Stimulated activated CD8-positive, alpha-beta memory T cell treated with anti-CD3 and anti-CD28 coated beads, Interleukin-12 subunit alpha, Interleukin-12 subunit beta, amount 100 ng/mL, for 4 hours (primary cell): ENCODE results near the gene CYB5A.
"Not testable (repeated sequence)": the region's sequence is repeated elsewhere in the genome, so short reads cannot be mapped to it uniquely, and the experiment has no call there.

Source experiments
- DNase-seq: peaks from one replicate; pipeline ENCODE4 v3.0.0-alpha.2; 2020; ENCODE audit warnings: low read depth

Gene CYB5A

DNA sequence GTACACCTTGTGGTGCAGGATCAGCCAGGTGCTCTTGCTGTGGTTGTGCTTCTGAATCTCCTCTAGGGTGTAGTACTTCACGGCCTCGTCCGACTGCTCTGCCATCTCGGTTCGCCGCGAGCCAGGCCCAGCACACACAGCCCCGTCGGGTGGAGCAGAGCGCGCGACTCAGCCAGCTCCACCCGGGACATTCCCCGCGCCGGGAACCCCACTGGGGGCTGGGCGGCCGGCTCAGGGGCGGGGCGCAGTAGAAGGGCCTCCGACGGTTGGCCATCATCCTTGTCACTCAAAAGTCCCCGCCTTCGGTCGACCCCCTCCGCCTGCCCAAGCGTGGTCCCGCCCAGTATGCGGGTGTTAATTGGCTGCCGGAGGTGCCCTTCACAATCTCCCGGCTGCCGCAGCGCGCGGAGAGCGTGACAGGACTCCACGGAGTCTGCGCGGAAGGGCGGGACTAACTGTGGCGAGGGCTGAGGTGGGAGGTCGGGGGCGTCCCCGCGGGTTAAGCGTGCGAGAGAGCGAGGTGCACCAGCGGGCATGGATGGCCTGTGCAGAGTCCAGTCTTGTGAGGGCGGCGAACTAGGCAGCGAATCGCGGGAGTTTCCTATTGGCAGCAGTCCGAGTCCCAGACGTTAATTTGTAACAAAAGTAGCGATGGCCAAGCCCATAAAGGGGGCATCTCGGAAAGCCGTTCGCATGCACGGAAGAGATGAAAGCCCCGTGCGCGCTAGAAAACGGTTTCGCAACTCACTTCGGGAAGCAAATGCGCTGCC, at the start of gene CYB5A:
CYB5A (minus strand) TSS at position 193 of the 770 bp plus-strand sequence; CDS start at position 105, 88 bp downstream.
- DNase-seq, result peak; percentile 99

- DNase-seq, result no peak
Measured at GRCh38 chr18:74337912-74338309, 46.1 kb upstream of the CYB5A start.

GRCh38 chr18:74337155-74337911, 45.6 kb upstream of the CYB5A start:
- DNase-seq, result no peak

DNA sequence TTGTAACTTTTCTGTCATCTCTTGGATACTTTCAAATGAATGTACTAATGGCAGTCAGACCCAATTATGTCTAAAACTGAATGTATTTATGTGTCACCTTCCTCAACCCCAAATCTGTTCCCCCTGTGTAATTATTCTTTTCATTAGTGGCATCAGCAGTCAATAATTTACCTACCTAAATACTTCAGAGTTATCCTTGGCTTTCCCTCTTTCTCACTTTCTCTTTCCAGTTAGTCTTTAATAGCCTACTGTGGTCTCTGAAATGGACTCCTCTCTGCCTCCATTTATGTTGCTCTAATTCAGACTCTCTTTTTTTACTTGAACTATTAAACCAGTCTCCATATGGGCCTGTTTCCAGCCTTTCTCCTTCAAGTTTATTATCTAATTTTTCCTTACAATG, 44.9 kb upstream of the CYB5A start:
- DNase-seq, result no peak

GRCh38 chr18:74334242-74334893, 42.6 kb upstream of the CYB5A start:
- DNase-seq, result no peak

- no peak for DNase-seq
Measured at GRCh38 chr18:74333091-74333490, 41.3 kb upstream of the CYB5A start.

GRCh38 chr18:74331404-74331803, 39.6 kb upstream of the CYB5A start:
- no peak for DNase-seq

DNA sequence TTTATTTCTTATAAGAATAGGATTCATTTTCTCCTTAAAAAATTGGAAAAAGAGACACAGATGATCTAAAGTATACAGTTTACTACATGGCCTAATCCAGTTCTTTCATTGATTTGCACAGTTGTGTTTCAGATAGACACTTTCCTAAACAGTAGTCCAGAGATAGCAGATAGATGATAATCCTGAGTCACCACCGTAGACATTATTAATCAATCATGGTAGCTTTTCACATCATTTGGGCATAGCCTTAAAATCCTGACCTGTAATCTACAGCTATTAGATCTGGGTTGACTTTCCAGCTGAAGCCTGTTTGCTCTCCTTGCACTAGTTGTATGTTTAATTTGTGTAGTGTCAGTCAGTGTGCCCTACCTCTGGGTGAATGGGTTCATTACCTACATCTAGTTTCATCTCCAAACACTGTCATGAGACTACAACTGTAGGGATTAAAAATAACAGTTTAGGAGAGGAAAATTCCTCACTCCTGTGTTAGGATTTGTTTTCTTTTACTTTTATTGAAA, 38.0 kb upstream of the CYB5A start:
- no peak for DNase-seq

- no peak for DNase-seq
Measured at GRCh38 chr18:74328206-74328605, 36.4 kb upstream of the CYB5A start.

DNA sequence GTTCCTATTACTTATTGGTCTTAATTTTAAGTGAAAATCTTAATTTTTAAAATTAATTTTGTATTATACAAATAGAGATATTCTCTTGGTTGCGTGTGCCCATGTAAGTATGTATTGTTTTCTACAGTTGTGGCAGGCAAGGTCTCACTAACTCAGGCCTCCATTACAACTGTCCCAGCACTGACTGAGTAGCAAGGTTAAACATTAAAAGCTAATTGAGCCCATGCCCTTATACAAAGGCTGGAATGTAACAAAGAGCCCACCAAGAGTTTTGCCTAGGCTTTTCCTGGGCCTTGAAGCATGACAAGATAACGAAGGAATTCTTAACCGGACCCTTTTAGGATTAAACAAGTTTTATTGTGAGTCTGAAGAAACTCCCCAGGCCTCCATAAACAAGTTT, 35.0 kb upstream of the CYB5A start:
- DNase-seq, result not testable (repeated sequence)

DNA sequence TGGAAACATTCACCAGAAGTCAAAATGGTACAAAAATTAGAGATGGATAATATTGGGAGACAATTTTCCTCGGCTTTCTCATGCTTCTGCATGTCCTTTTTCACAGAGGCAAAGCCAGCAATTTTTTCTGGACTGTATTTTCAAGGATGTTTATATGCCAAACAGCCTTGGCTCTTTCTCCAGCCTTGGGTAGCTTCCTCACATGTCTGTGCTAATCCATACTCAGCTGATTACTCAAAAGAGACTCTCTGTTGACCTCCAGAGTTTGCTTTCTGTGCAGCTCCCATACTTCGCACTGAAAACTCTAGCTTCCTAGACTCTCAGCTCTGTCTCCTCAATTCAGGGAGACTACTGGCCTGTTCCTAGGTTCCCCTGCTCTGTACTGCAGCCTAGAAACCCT, 34.5 kb upstream of the CYB5A start:
- DNase-seq, result no peak

DNA sequence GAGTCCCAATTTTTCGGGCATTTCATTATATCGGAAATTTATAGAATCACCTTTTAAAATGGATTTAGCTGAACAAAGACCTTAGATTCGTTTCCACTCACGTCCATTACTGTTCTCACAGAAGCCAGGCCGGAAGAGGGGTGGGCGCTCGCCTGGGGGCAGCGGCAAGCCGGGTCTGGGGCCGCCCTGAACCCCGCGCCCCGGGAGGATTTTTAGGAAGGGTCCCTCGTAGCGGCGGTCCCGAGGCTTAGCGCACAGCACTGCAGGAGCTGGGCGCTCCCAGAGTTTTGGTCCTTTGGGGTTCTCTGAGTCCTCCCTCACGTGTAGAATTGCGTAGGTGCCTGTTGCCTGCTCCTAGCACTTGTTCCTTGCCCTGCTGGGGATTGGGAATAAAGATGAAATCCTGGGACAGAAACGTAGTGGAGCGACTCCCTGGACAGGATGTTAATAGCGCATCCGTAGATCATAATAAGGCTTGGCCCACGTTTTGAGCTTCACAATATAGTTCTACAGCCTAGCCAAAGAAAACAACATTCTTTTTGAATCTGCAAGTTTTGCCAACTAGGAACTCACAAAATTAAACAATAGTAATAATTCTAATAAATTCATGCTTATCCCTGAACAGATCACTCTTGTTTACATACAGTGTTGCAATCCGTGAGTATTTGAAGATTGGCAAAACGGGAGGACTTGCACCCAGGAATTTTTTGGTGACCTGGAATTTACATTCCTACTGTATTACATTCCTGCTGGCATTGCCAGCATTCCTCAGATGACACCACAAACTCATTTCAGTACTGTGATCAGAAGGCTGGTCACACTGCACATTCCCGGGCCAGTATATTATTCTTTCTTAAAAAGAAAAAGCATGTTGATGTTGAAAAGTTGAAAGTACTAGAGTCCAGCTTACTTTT, 24.8 kb upstream of the CYB5A start:
- DNase-seq, result no peak

DNA sequence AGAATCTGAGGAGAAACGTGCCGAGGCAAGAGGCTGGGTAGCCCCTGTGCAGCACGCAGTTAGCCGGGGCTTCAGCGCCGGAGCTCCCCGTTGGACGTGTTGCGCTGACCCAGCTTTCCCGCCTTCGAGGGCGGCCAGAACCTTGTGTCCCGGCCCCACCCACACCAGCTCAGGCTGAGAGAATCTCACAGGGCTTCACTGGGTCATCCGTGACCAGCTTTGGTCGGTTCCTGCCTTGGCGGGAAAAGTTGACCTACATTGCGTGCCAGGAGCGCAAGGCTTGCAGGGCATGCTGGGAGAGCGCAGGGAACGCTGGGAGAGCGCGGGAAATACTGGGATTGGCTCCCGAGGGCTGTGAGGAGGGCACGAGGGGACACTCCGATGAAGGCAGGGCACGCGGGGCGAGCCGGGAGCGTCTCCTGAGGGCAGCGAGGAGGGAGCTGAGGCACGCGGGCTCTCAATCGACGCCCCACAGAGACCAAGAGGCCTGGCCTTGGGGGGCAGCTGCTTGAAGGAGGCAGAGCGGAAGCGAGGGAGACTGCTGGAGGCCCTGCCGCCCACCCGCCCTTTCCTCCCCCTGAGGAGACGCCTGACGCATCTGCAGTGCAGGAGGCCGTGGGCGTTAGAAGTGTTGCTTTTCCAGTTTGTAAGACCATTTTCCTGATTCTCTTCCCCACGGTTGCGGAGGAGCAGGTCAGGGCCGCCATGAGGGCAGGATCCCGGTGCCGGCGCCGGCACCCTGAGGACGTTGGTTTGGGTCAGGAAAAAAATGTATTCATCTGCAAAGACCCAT, 23.9 kb upstream of the CYB5A start, which contains the start of gene C18orf63:
C18orf63 (plus strand) TSS at position 376 of the 793 bp plus-strand sequence. CDS start 2,027 bp downstream, outside the sequence.
- no peak for DNase-seq

GRCh38 chr18:74314759-74315463, 23.1 kb upstream of the CYB5A start:
- DNase-seq, result no peak

- DNase-seq, result no peak
Measured at GRCh38 chr18:74311000-74311399, 19.2 kb upstream of the CYB5A start.

- DNase-seq, result no peak
Measured at GRCh38 chr18:74310411-74310810, 18.6 kb upstream of the CYB5A start.

DNA sequence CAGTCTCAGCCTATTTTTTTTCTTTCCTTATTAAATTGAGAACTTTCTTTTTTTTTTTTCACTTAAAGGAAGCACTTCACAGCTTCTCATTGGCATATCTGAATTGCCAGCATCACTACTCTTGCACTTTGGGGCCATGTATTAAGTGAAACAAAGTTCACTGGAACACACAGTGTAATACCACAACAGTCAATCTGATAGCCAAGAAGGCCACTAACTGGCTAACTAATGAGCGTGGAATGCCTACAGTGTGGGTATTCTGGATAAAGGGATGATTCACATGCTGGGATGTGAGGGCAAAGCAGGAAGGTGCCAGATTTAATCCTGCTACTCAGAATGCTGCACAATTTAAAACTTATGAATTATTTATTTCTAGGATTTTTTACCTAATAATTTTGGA, 12.2 kb upstream of the CYB5A start:
- DNase-seq, result no peak

GRCh38 chr18:74303306-74303705, 11.5 kb upstream of the CYB5A start:
- no peak for DNase-seq

DNA sequence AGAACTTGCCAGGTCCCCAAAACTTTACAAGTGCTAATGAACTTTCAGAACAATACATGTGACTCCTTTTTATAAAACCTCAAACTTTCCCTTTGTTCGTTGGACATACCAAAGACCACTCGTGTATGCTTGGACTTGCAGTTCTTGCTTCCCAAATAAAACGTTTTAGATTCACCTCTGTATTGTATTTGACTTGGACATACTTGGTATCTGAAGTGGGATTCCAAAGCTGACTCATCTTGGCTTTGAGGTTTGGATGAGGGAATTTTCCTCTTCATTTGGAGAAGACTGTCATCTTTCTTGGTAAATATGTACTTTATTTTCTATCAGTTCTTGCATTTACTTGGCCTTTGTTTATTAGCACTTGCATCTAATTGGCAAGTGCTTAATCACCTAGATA, 8.0 kb upstream of the CYB5A start:
- DNase-seq, result no peak

GRCh38 chr18:74299162-74299561, 7.4 kb upstream of the CYB5A start:
- DNase-seq, result no peak
